ENCODE measurements around the gene TWNK. TPM values are rescaled to one million over a fixed set of nuclear protein-coding genes. Genes with fewer than 3 reads are reported as not detected.

The TWNK gene
- total RNA-seq, 5 donors from 2014 or later (not counting 1 experiment from before 2014, with no cell fraction given), result 5.3 to 20.2 (median 16.9) TPM

DNA sequence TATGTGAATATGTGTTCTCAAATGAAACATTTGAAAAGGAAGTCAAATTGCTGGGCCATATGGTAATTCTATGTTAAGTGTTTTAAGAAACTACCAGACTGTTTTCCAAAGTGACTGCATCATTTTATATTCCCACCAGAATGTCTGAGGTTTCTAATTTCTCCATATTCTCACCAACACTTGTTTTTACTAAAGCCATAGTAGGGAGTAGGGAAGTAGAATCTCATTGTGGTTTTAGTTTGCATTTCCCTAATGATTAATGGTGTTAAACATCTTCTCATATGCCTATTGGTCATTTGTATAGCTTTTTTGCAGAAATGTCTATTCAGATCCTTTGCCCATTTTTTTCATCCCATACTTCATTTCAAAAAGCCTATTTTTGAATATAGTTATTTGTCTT lies 27.1 kb upstream of the TWNK start:
- no peaks in the 10 kb centered on the region for H3K4me1 ChIP-seq (ENCODE audit: control insufficient read depth in 1 of 2, extremely low read depth in 1 of 2, insufficient read depth in 2 of 2, low read length in 2 of 2)
- no peaks in the 10 kb centered on the region for H3K9me3 ChIP-seq
- ChIA-PET POLR2A (no interaction called here), CTCF (no interaction called here)
- peaks cover 3 to 5% (median 4%) of the 10 kb centered on the region in 3 donors for H3K4me1 Mint-ChIP-seq
- H3K27me3 Mint-ChIP-seq, result no peaks in the 10 kb centered on the region
- H3K27ac Mint-ChIP-seq, result no peak overlapping the region
- H3K36me3 Mint-ChIP-seq, result peaks cover 48% of the 10 kb centered on the region
- no peak overlapping the region for H3K27ac ChIP-seq (ENCODE audit: low read length)
- H3K9me3 Mint-ChIP-seq, result no peaks in the 10 kb centered on the region
- ATAC-seq (replicated peaks in 1 of 4) (no peak), DNase-seq (no peak)
- peaks cover 0 to 34% of the 10 kb centered on the region in 2 donors for H3K36me3 ChIP-seq (ENCODE audit: control insufficient read depth in 2 of 2, extremely low read depth in 1 of 2, insufficient read depth in 1 of 2, low read length in 1 of 2)
- no peak overlapping the region for H3K4me3 ChIP-seq (ENCODE audit: control insufficient read depth in 1 of 2, extremely low read depth in 1 of 2, low read length in 1 of 2)
- no peaks in the 10 kb centered on the region for H3K27me3 ChIP-seq (replicated peaks in 1 of 2; ENCODE audit: control insufficient read depth in 2 of 2, extremely low read depth in 1 of 2, insufficient read depth in 2 of 2, low read length in 1 of 2)
- H3K4me3 Mint-ChIP-seq, result no peak overlapping the region

- H3K36me3 ChIP-seq (ENCODE audit: control insufficient read depth in 2 of 2, extremely low read depth in 1 of 2, insufficient read depth in 1 of 2, low read length in 1 of 2), result peaks cover 0 to 36% of the 10 kb centered on the region in 2 donors
- no peak overlapping the region for H3K4me3 ChIP-seq (ENCODE audit: control insufficient read depth in 1 of 2, extremely low read depth in 1 of 2, low read length in 1 of 2)
- no peaks in the 10 kb centered on the region for H3K4me1 ChIP-seq (ENCODE audit: control insufficient read depth in 1 of 2, extremely low read depth in 1 of 2, insufficient read depth in 2 of 2, low read length in 2 of 2)
- Mint-ChIP-seq H3K27me3 (no peaks in the 10 kb centered on the region), H3K9me3 (no peaks in the 10 kb centered on the region), H3K36me3 (peaks cover 36% of the 10 kb centered on the region), H3K4me1 (peaks cover 0 to 5% (median 0%) of the 10 kb centered on the region in 3 donors), H3K27ac (no peak overlapping the region), H3K4me3 (no peak overlapping the region)
- ATAC-seq (replicated peaks in 1 of 4), result no peak
- no peaks in the 10 kb centered on the region for H3K27me3 ChIP-seq (replicated peaks in 1 of 2; ENCODE audit: control insufficient read depth in 2 of 2, extremely low read depth in 1 of 2, insufficient read depth in 2 of 2, low read length in 1 of 2)
- no peak overlapping the region for H3K27ac ChIP-seq (ENCODE audit: low read length)
- CTCF ChIA-PET, result interaction anchor here in 1 of 2 donors (0.6 kb wide), 1 partner anchor 444 kb away, joined by 3 read pairs; no protein-coding TSS in a partner anchor
- POLR2A ChIA-PET, result no interaction called here
- no CpG with 5 or more reads among the region's 4 CpGs for WGBS (ENCODE audit: insufficient coverage)
- H3K9me3 ChIP-seq, result no peaks in the 10 kb centered on the region
- no peak for DNase-seq
Measured at GRCh38 chr10:100962351-100963080, 24.8 kb upstream of the TWNK start.

DNA sequence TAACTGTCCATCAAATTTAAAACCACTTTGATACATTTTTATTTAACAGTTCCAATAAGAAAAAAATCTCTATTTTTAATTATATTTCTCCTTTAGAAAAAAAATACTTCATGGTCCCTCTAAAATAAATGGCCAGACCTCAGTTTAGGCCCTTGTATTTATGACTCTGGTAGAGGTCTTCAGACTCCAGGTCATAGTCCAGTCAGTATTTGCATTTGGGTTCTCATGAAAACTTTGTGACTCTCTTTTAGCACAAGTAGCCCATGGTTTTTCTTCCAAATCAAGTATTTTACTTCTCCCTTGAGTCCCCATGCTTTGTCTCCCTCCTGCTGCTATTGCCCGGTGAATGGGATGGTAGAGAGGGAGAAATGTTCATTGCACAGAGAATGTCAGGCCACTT lies 23.5 kb upstream of the TWNK start:
- DNase-seq, result no peak
- no CpG with 5 or more reads among the region's 1 CpG for WGBS (ENCODE audit: insufficient coverage)
- ChIA-PET POLR2A (no interaction called here), CTCF (no interaction called here)
- ATAC-seq (replicated peaks in 1 of 4), result no peak
- Histone ChIP-seq H3K27ac (ENCODE audit: low read length) (no peak overlapping the region), H3K36me3 (ENCODE audit: control insufficient read depth in 2 of 2, extremely low read depth in 1 of 2, insufficient read depth in 1 of 2, low read length in 1 of 2) (peaks cover 0 to 27% of the 10 kb centered on the region in 2 donors), H3K4me1 (ENCODE audit: control insufficient read depth in 1 of 2, extremely low read depth in 1 of 2, insufficient read depth in 2 of 2, low read length in 2 of 2) (peaks cover 0 to 2% of the 10 kb centered on the region in 2 experiments), H3K27me3 (replicated peaks in 1 of 2; ENCODE audit: control insufficient read depth in 2 of 2, extremely low read depth in 1 of 2, insufficient read depth in 2 of 2, low read length in 1 of 2) (peaks cover 0 to 1% of the 10 kb centered on the region in 2 experiments), H3K9me3 (no peaks in the 10 kb centered on the region), H3K4me3 (ENCODE audit: control insufficient read depth in 1 of 2, extremely low read depth in 1 of 2, low read length in 1 of 2) (no peak overlapping the region)
- H3K27ac Mint-ChIP-seq, result no peak overlapping the region
- H3K4me1 Mint-ChIP-seq, result peaks cover 4 to 9% (median 7%) of the 10 kb centered on the region in 3 donors
- H3K27me3 Mint-ChIP-seq, result peaks cover 0 to 4% of the 10 kb centered on the region in 2 donors
- H3K4me3 Mint-ChIP-seq, result no peak overlapping the region
- H3K9me3 Mint-ChIP-seq, result no peaks in the 10 kb centered on the region
- H3K36me3 Mint-ChIP-seq, result peaks cover 31% of the 10 kb centered on the region

- DNase-seq, result no peak
- H3K4me1 Mint-ChIP-seq, result peaks cover 8 to 18% (median 12%) of the 10 kb centered on the region in 3 donors
- peaks cover 0 to 4% of the 10 kb centered on the region in 2 donors for H3K27me3 Mint-ChIP-seq
- no peaks in the 10 kb centered on the region for H3K9me3 ChIP-seq
- ChIA-PET CTCF (no interaction called here), POLR2A (interaction anchor here in 1 of 2 donors (0.6 kb wide), 1 partner anchor 31 kb away, joined by 5 read pairs; no protein-coding TSS in a partner anchor)
- peaks cover 0 to 18% of the 10 kb centered on the region in 2 donors for H3K36me3 ChIP-seq (ENCODE audit: control insufficient read depth in 2 of 2, extremely low read depth in 1 of 2, insufficient read depth in 1 of 2, low read length in 1 of 2)
- peaks cover 17% of the 10 kb centered on the region for H3K36me3 Mint-ChIP-seq
- H3K9me3 Mint-ChIP-seq, result no peaks in the 10 kb centered on the region
- H3K27ac ChIP-seq (ENCODE audit: low read length), result no peak overlapping the region
- H3K4me1 ChIP-seq (ENCODE audit: control insufficient read depth in 1 of 2, extremely low read depth in 1 of 2, insufficient read depth in 2 of 2, low read length in 2 of 2), result peaks cover 3 to 14% of the 10 kb centered on the region in 2 experiments
- 87% methylated on average over 3 of the region's 5 CpGs for WGBS (ENCODE audit: insufficient coverage)
- no peak overlapping the region for H3K27ac Mint-ChIP-seq
- ATAC-seq (replicated peaks in 1 of 4), result no peak
- H3K27me3 ChIP-seq (replicated peaks in 1 of 2; ENCODE audit: control insufficient read depth in 2 of 2, extremely low read depth in 1 of 2, insufficient read depth in 2 of 2, low read length in 1 of 2), result peaks cover 0 to 11% of the 10 kb centered on the region in 2 experiments
- H3K4me3 Mint-ChIP-seq, result no peak overlapping the region
- no peak overlapping the region for H3K4me3 ChIP-seq (ENCODE audit: control insufficient read depth in 1 of 2, extremely low read depth in 1 of 2, low read length in 1 of 2)
Measured at GRCh38 chr10:100965820-100966219, 21.5 kb upstream of the TWNK start.

- POLR2A ChIA-PET, result interaction anchor here in 1 of 2 donors (0.6 kb wide), 1 partner anchor 1351 kb away, joined by 5 read pairs; no protein-coding TSS in a partner anchor
Measured at GRCh38 chr10:100966887-100967286, 20.5 kb upstream of the TWNK start.

GRCh38 chr10:100967332-100967731 lies 20.0 kb upstream of the TWNK start:
- WGBS (ENCODE audit: insufficient coverage), result 71% methylated on average over 1 of the region's 2 CpGs
- POLR2A ChIA-PET, result interaction anchor here in 1 of 2 donors (0.6 kb wide), 1 partner anchor 1352 kb away, joined by 5 read pairs; no protein-coding TSS in a partner anchor
- peaks cover 0 to 4% of the 10 kb centered on the region in 2 donors for H3K27me3 Mint-ChIP-seq
- CTCF ChIA-PET, result interaction anchor here in 1 of 2 donors (0.5 kb wide), 1 partner anchor 161 kb away, joined by 3 read pairs; no protein-coding TSS in a partner anchor
- ATAC-seq (replicated peaks in 1 of 4) (no peak), DNase-seq (no peak)
- peaks cover 0 to 11% of the 10 kb centered on the region in 2 donors for H3K36me3 ChIP-seq (ENCODE audit: control insufficient read depth in 2 of 2, extremely low read depth in 1 of 2, insufficient read depth in 1 of 2, low read length in 1 of 2)
- H3K27me3 ChIP-seq (replicated peaks in 1 of 2; ENCODE audit: control insufficient read depth in 2 of 2, extremely low read depth in 1 of 2, insufficient read depth in 2 of 2, low read length in 1 of 2), result peaks cover 0 to 11% of the 10 kb centered on the region in 2 experiments
- no peak overlapping the region for H3K27ac ChIP-seq (ENCODE audit: low read length)
- H3K4me1 Mint-ChIP-seq, result peaks cover 8 to 18% (median 12%) of the 10 kb centered on the region in 3 donors
- peaks cover 8% of the 10 kb centered on the region for H3K36me3 Mint-ChIP-seq
- H3K4me1 ChIP-seq (ENCODE audit: control insufficient read depth in 1 of 2, extremely low read depth in 1 of 2, insufficient read depth in 2 of 2, low read length in 2 of 2), result peaks cover 3 to 14% of the 10 kb centered on the region in 2 experiments
- H3K27ac Mint-ChIP-seq, result no peak overlapping the region
- no peak overlapping the region for H3K4me3 Mint-ChIP-seq
- no peaks in the 10 kb centered on the region for H3K9me3 ChIP-seq
- no peaks in the 10 kb centered on the region for H3K9me3 Mint-ChIP-seq
- no peak overlapping the region for H3K4me3 ChIP-seq (ENCODE audit: control insufficient read depth in 1 of 2, extremely low read depth in 1 of 2, low read length in 1 of 2)

More at GRCh38 chr10:100966887-100967286, 20.5 kb upstream of the TWNK start:
- no peak for DNase-seq
- H3K36me3 ChIP-seq (ENCODE audit: control insufficient read depth in 2 of 2, extremely low read depth in 1 of 2, insufficient read depth in 1 of 2, low read length in 1 of 2), result peaks cover 0 to 16% of the 10 kb centered on the region in 2 donors
- CTCF ChIA-PET, result interaction anchor here in 1 of 2 donors (0.5 kb wide), 1 partner anchor 161 kb away, joined by 3 read pairs; no protein-coding TSS in a partner anchor
- H3K36me3 Mint-ChIP-seq, result peaks cover 12% of the 10 kb centered on the region
- no peak overlapping the region for H3K4me3 ChIP-seq (ENCODE audit: control insufficient read depth in 1 of 2, extremely low read depth in 1 of 2, low read length in 1 of 2)
- no CpG with 5 or more reads among the region's 2 CpGs for WGBS (ENCODE audit: insufficient coverage)
- no peak overlapping the region for H3K27ac Mint-ChIP-seq
- no peak overlapping the region for H3K27ac ChIP-seq (ENCODE audit: low read length)
- H3K9me3 Mint-ChIP-seq, result no peaks in the 10 kb centered on the region
- ATAC-seq (replicated peaks in 1 of 4), result no peak
- H3K4me1 Mint-ChIP-seq, result peaks cover 8 to 18% (median 12%) of the 10 kb centered on the region in 3 donors
- peaks cover 0 to 4% of the 10 kb centered on the region in 2 donors for H3K27me3 Mint-ChIP-seq
- peaks cover 3 to 14% of the 10 kb centered on the region in 2 experiments for H3K4me1 ChIP-seq (ENCODE audit: control insufficient read depth in 1 of 2, extremely low read depth in 1 of 2, insufficient read depth in 2 of 2, low read length in 2 of 2)
- H3K9me3 ChIP-seq, result no peaks in the 10 kb centered on the region
- no peak overlapping the region for H3K4me3 Mint-ChIP-seq
- H3K27me3 ChIP-seq (replicated peaks in 1 of 2; ENCODE audit: control insufficient read depth in 2 of 2, extremely low read depth in 1 of 2, insufficient read depth in 2 of 2, low read length in 1 of 2), result peaks cover 0 to 11% of the 10 kb centered on the region in 2 experiments
